NCI-H748 treated with DMSO at 0.1 percent for 48 hours (cell line): ENCODE results near the gene RNF149.
"Not testable (repeated sequence)": the region's sequence is repeated elsewhere in the genome, so short reads cannot be mapped to it uniquely, and the experiment has no call there.

Source experiments
- DNase-seq: peaks from one replicate; lab custom pipeline; 2025; lab: John Stamatoyannopoulos, UW

The RNF149 gene

GRCh38 chr2:101255501-101255900 lies 53.0 kb downstream of the RNF149 start:
- no peak for DNase-seq

- DNase-seq, result no peak
These were observed 54.6 kb downstream of the RNF149 start for GRCh38 chr2:101253703-101254450.

GRCh38 chr2:101253013-101253702 lies 55.3 kb downstream of the RNF149 start:
- DNase-seq, result peak; percentile 42

- peak; percentile 74 for DNase-seq
These were observed 56.0 kb downstream of the RNF149 start, which contains the start of gene CNOT11 for GRCh38 chr2:101252408-101253012. Gene CNOT11, plus strand, starts transcription at chr2:101252886. Its CDS starts 79 bp downstream, at chr2:101252965.

GRCh38 chr2:101251844-101252407 lies 56.6 kb downstream of the RNF149 start:
- DNase-seq, result peak; percentile 33

- DNase-seq, result not testable (repeated sequence)
These were observed 57.2 kb downstream of the RNF149 start for GRCh38 chr2:101251246-101251781.

GRCh38 chr2:101249826-101250225 lies 58.7 kb downstream of the RNF149 start:
- no peak for DNase-seq

- DNase-seq, result not testable (repeated sequence)
These were observed 59.7 kb downstream of the RNF149 start for GRCh38 chr2:101248756-101249155.

GRCh38 chr2:101245468-101245867 lies 63.0 kb downstream of the RNF149 start:
- DNase-seq, result not testable (repeated sequence)

GRCh38 chr2:101244899-101245298 lies 63.6 kb downstream of the RNF149 start:
- DNase-seq, result not testable (repeated sequence)

GRCh38 chr2:101244373-101244772 lies 64.1 kb downstream of the RNF149 start:
- not testable (repeated sequence) for DNase-seq

GRCh38 chr2:101241158-101241557 lies 67.3 kb downstream of the RNF149 start:
- DNase-seq, result no peak

- DNase-seq, result not testable (repeated sequence)
These were observed 67.8 kb downstream of the RNF149 start for GRCh38 chr2:101240694-101241093.

- DNase-seq, result not testable (repeated sequence)
These were observed 68.8 kb downstream of the RNF149 start for GRCh38 chr2:101239760-101240118.

GRCh38 chr2:101238930-101239759 lies 69.4 kb downstream of the RNF149 start:
- DNase-seq, result no peak

GRCh38 chr2:101237944-101238343 lies 70.6 kb downstream of the RNF149 start:
- DNase-seq, result not testable (repeated sequence)

- DNase-seq, result not testable (repeated sequence)
These were observed 72.5 kb downstream of the RNF149 start for GRCh38 chr2:101235956-101236355.

GRCh38 chr2:101234169-101234938 lies 74.1 kb downstream of the RNF149 start:
- DNase-seq, result no peak

GRCh38 chr2:101232770-101233169 lies 75.7 kb downstream of the RNF149 start:
- DNase-seq, result no peak

GRCh38 chr2:101231937-101232730 lies 76.4 kb downstream of the RNF149 start:
- no peak for DNase-seq
